AG09319 (cell line): ENCODE results near the gene LPAR4.

Experiments used
- DNase-seq: peaks from one replicate; pipeline ENCODE4 v3.0.0-alpha.2; 2010; ENCODE audit warnings: low read depth; ENCODE audit errors: extremely low read depth
- CTCF ChIP-seq: IDR thresholded peaks from 2 replicates; pipeline ENCODE4 v1.5.1; 2011; ENCODE audit warnings: low read depth, mild to moderate bottlenecking, inconsistent platforms, low read length, moderate library complexity

The LPAR4 gene

GRCh38 chrX:78746496-78746895 lies 1.0 kb upstream of the LPAR4 start:
- DNase-seq, result no peak
- no peak for TF ChIP-seq CTCF

GRCh38 chrX:78747971-78748370 lies 451 bp downstream of the LPAR4 start:
- no peak for TF ChIP-seq CTCF
- DNase-seq, result no peak

- no peak for DNase-seq
- no peak for TF ChIP-seq CTCF
Measured at GRCh38 chrX:78748846-78749245, 1.3 kb downstream of the LPAR4 start.

GRCh38 chrX:78753571-78753970 lies 6.1 kb downstream of the LPAR4 start:
- no peak for TF ChIP-seq CTCF
- no peak for DNase-seq

GRCh38 chrX:78754917-78755316 lies 7.4 kb downstream of the LPAR4 start:
- DNase-seq, result no peak
- TF ChIP-seq CTCF, result no peak; the same call in 1 of the 2 replicates

- no peak for DNase-seq
- no peak for TF ChIP-seq CTCF
Measured at GRCh38 chrX:78759081-78759480, 11.6 kb downstream of the LPAR4 start.

GRCh38 chrX:78769101-78769755 lies 21.7 kb downstream of the LPAR4 start:
- DNase-seq, result no peak
- no peak for TF ChIP-seq CTCF
